CD4-positive, alpha-beta T cell (primary cell): ENCODE data around the gene RCAN2. TPM values are rescaled to one million over a fixed set of nuclear protein-coding genes. Genes with fewer than 3 reads are reported as not detected.

ENCODE experiments used
- ATAC-seq: fragments of 200-7000 bp; cut with Tn5 transposase; one replicate; pipeline ENCODE4 v1.10.0; 2022; ENCODE audit warnings: mild to moderate bottlenecking; ENCODE audit not compliant: poor library complexity
- CTCF ChIA-PET: fragments of 350-600 bp; sonication (Branson Sonifier 250); formaldehyde crosslinking; loops from one replicate; lab custom pipeline; 2021; ENCODE audit warnings: antibody characterized with exemption, inconsistent platforms; lab: Charles Lee
- POLR2A ChIA-PET: fragments of 350-600 bp; sonication (Branson Sonifier 250); formaldehyde crosslinking; loops from one replicate; lab custom pipeline; 2021; ENCODE audit warnings: antibody characterized with exemption, inconsistent platforms; lab: Charles Lee
- DNase-seq, 14 experiments: peaks; one replicate each; pipeline ENCODE4 v3.0.0-alpha.2; 2013 to 2020; ENCODE audit warnings: mixed read lengths in 2 of 14
- H3K27ac ChIP-seq, 2 donors: one replicate each; pipeline versions ENCODE4 v1.5.1 to v1.7.0; 2013; ENCODE audit warnings: low read length in 2 of 2, low read depth in 1 of 2, mild to moderate bottlenecking in 1 of 2
- H3K27me3 ChIP-seq, 2 experiments: 1 replicate in 1 of 2; 2 replicates in 1 of 2; pipeline versions ENCODE4 v1.6.1 to v1.7.0; 2013; ENCODE audit warnings: low read length in 2 of 2, control low read depth in 1 of 2, mild to moderate bottlenecking in 1 of 2, moderate library complexity in 1 of 2; ENCODE audit not compliant: insufficient read depth in 2 of 2, control insufficient read depth in 1 of 2
- H3K36me3 ChIP-seq: one replicate; pipeline ENCODE4 v1.6.1; 2013; ENCODE audit warnings: low read length, control low read depth; ENCODE audit not compliant: insufficient read depth
- H3K4me1 ChIP-seq: one replicate; pipeline ENCODE4 v1.6.1; 2013; ENCODE audit warnings: low read length, control low read depth; ENCODE audit not compliant: insufficient read depth
- H3K4me3 ChIP-seq: one replicate; pipeline ENCODE4 v1.5.1; 2013; ENCODE audit warnings: mild to moderate bottlenecking, low read length, moderate library complexity
- H3K9me3 ChIP-seq, 2 experiments: 1 replicate in 1 of 2; 2 replicates in 1 of 2; pipeline versions ENCODE4 v1.6.1 to v1.7.0; 2013; ENCODE audit warnings: low read length in 2 of 2, mild to moderate bottlenecking in 2 of 2, control low read depth in 1 of 2, moderate library complexity in 1 of 2; ENCODE audit not compliant: control insufficient read depth in 1 of 2, insufficient read depth in 1 of 2
- H3K27ac Mint-ChIP-seq: one replicate; pipeline ENCODE4 v1.8.0; 2020; ENCODE audit warnings: mixed read lengths
- H3K27me3 Mint-ChIP-seq: one replicate; pipeline ENCODE4 v1.8.0; 2021; ENCODE audit warnings: mixed read lengths
- H3K36me3 Mint-ChIP-seq: one replicate; pipeline ENCODE4 v1.8.0; 2021; ENCODE audit warnings: low read depth, mixed read lengths
- H3K4me1 Mint-ChIP-seq: one replicate; pipeline ENCODE4 v1.8.0; 2021; ENCODE audit warnings: low read depth, mixed read lengths
- H3K4me3 Mint-ChIP-seq: one replicate; pipeline ENCODE4 v1.8.0; 2020; ENCODE audit warnings: mild to moderate bottlenecking, mixed read lengths
- H3K9me3 Mint-ChIP-seq: one replicate; pipeline ENCODE4 v1.8.0; 2020; ENCODE audit warnings: mixed read lengths
- intact Hi-C, 2 experiments: fragments of 100-400 bp; cut with DNase I in 1 of 2; cut with micrococcal nuclease in 1 of 2; formaldehyde crosslinking; loops; one replicate each; pipeline versions ENCODE4 v1.15.1 to v1.9.0; 2023 to 2025; cut with DNase I, micrococcal nuclease
- total RNA-seq, 174 experiments: library from RNA in 2 of 174; stranded (reverse) in 2 of 174; gene quantifications; one replicate each; pipeline ENCODE4 v1.2.3 and lab custom pipeline; 2021 to 2026
- TF ChIP-seq, protein P1 (sequence below): fragments of 200-600 bp; IDR thresholded peaks from one replicate; pipeline ENCODE4 v1.8.0; 2022; ENCODE audit warnings: antibody characterized with exemption, mild to moderate bottlenecking

Gene RCAN2
- total RNA-seq, 2 experiments from 2014 or later = not detected

DNA sequence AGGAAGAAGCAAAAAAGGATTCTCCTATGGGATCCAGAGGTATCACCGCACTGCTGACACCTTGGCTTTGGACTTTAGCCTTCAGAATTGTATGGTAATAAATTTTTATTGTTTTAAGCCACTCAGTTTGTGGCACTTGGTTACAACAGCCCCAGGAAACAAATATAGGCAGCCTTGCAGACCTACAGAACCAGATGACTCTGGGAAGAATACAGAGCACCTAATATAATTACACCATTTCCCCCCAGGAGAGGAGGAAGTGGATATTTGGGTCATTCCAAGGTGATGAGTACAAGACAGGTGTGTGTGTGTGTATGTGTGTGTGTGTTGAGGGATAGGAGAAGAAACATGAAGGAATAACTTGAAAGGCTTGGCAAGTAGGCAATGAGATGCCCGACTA lies 236.3 kb downstream of the RCAN2 start:
- POLR2A ChIA-PET = no interaction called here
- no peaks in the 10 kb centered on the region for H3K9me3 ChIP-seq
- Mint-ChIP-seq H3K4me3 (no peak overlapping the region), H3K36me3 (no peaks in the 10 kb centered on the region), H3K9me3 (no peaks in the 10 kb centered on the region), H3K27ac (no peak overlapping the region), H3K27me3 (peaks cover 9% of the 10 kb centered on the region), H3K4me1 (no peaks in the 10 kb centered on the region)
- no peaks in the 10 kb centered on the region for H3K36me3 ChIP-seq
- TF ChIP-seq, protein P1, sequence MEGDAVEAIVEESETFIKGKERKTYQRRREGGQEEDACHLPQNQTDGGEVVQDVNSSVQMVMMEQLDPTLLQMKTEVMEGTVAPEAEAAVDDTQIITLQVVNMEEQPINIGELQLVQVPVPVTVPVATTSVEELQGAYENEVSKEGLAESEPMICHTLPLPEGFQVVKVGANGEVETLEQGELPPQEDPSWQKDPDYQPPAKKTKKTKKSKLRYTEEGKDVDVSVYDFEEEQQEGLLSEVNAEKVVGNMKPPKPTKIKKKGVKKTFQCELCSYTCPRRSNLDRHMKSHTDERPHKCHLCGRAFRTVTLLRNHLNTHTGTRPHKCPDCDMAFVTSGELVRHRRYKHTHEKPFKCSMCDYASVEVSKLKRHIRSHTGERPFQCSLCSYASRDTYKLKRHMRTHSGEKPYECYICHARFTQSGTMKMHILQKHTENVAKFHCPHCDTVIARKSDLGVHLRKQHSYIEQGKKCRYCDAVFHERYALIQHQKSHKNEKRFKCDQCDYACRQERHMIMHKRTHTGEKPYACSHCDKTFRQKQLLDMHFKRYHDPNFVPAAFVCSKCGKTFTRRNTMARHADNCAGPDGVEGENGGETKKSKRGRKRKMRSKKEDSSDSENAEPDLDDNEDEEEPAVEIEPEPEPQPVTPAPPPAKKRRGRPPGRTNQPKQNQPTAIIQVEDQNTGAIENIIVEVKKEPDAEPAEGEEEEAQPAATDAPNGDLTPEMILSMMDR = no peak
- peaks cover 0 to 11% of the 10 kb centered on the region in 2 experiments for H3K27me3 ChIP-seq
- ATAC-seq (no peak), DNase-seq (no peak)
- H3K4me1 ChIP-seq = no peaks in the 10 kb centered on the region
- intact Hi-C loops = no loop called here
- no peak overlapping the region for H3K4me3 ChIP-seq
- H3K27ac ChIP-seq = no peak overlapping the region
- CTCF ChIA-PET = no interaction called here

DNA sequence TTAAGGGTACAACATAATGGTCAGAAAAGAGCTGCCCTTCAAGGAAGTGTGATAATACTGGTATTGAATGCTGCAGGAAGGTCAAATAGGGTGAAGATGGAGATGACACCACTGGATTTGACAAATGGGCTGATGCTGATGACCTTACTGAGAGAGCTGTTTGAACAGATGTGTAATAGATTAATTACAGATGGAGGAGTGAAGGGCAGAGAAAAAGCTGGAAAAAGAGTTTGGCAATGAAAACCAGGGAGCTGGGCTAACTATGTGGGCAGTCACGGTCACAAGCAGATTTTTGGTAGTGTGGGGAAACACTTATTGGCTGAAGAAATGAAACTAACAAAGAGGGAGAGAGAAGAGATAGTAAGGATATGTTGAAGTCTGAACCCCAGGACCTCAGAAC lies 236.9 kb downstream of the RCAN2 start:
- H3K4me1 ChIP-seq = no peaks in the 10 kb centered on the region
- intact Hi-C loops = no loop called here
- ATAC-seq (no peak), DNase-seq (no peak)
- H3K36me3 ChIP-seq = no peaks in the 10 kb centered on the region
- Mint-ChIP-seq H3K27ac (no peak overlapping the region), H3K4me1 (no peaks in the 10 kb centered on the region), H3K27me3 (peaks cover 9% of the 10 kb centered on the region), H3K9me3 (no peaks in the 10 kb centered on the region), H3K4me3 (no peak overlapping the region), H3K36me3 (no peaks in the 10 kb centered on the region)
- TF ChIP-seq, protein P1 = no peak
- H3K9me3 ChIP-seq = no peaks in the 10 kb centered on the region
- CTCF ChIA-PET = no interaction called here
- H3K4me3 ChIP-seq = no peak overlapping the region
- peaks cover 0 to 11% of the 10 kb centered on the region in 2 experiments for H3K27me3 ChIP-seq
- POLR2A ChIA-PET = no interaction called here
- no peak overlapping the region for H3K27ac ChIP-seq

DNA sequence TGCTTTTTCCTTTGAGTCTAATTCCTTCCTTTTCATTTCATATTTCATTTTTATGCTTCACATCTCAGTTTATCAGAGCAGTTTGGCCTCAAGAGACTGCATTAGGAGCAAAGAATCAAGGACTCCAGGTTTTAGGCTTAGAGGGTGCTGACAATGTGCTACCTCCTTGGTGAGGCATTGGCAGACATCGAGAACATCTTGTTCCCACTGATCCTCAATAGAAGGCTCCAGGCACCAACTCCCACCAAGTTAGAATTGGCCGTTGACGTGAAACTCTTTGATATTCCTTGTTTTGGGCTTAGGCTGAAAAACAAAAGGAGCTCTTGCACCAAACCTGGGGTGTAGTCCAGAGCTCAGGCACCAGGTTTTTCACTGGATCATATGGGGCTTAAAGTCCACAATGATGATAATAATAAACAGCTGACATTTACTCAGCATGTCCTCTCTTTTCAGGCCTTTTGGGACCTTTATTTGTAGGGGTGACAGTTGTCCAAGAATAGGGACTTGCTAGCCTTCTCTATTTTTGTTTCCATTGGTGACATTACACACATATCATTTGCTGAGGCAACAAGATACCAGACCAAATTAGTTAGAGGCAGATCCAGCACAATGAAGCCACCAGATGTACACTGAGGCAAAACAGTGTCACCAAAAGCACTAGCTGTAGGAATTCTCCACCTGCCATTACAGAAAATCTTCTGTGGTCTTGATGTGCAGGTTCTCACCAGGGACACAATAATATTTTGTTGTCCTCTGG lies 239.5 kb downstream of the RCAN2 start:
- intact Hi-C loops = no loop called here
- no peak for ATAC-seq

More for the DNA sequence above, 239.5 kb downstream of the RCAN2 start:
- H3K27me3 ChIP-seq = peaks cover 0 to 11% of the 10 kb centered on the region in 2 experiments
- CTCF ChIA-PET = no interaction called here
- Mint-ChIP-seq H3K4me3 (no peak overlapping the region), H3K36me3 (no peaks in the 10 kb centered on the region), H3K27ac (no peak overlapping the region), H3K9me3 (no peaks in the 10 kb centered on the region), H3K4me1 (no peaks in the 10 kb centered on the region), H3K27me3 (peaks cover 9% of the 10 kb centered on the region)
- no peak for DNase-seq
- no peaks in the 10 kb centered on the region for H3K9me3 ChIP-seq
- no peak overlapping the region for H3K4me3 ChIP-seq
- H3K27ac ChIP-seq = no peak overlapping the region
- TF ChIP-seq, protein P1 = no peak
- POLR2A ChIA-PET = no interaction called here
- H3K36me3 ChIP-seq = no peaks in the 10 kb centered on the region
- no peaks in the 10 kb centered on the region for H3K4me1 ChIP-seq
